Activated gamma-delta T cell treated with Interleukin-2 at 50 U/mL for 16 hours (primary cell): ENCODE results near the gene DLGAP4.
A peak's percentile ranks its signal among the peaks of the same experiment; 100 is the strongest.
"Not testable (repeated sequence)": the region's sequence is repeated elsewhere in the genome, so short reads cannot be mapped to it uniquely, and the experiment has no call there.

Experiments used
- DNase-seq: peaks from one replicate; pipeline ENCODE4 v3.0.0-alpha.2; 2020

DLGAP4 gene

DNA sequence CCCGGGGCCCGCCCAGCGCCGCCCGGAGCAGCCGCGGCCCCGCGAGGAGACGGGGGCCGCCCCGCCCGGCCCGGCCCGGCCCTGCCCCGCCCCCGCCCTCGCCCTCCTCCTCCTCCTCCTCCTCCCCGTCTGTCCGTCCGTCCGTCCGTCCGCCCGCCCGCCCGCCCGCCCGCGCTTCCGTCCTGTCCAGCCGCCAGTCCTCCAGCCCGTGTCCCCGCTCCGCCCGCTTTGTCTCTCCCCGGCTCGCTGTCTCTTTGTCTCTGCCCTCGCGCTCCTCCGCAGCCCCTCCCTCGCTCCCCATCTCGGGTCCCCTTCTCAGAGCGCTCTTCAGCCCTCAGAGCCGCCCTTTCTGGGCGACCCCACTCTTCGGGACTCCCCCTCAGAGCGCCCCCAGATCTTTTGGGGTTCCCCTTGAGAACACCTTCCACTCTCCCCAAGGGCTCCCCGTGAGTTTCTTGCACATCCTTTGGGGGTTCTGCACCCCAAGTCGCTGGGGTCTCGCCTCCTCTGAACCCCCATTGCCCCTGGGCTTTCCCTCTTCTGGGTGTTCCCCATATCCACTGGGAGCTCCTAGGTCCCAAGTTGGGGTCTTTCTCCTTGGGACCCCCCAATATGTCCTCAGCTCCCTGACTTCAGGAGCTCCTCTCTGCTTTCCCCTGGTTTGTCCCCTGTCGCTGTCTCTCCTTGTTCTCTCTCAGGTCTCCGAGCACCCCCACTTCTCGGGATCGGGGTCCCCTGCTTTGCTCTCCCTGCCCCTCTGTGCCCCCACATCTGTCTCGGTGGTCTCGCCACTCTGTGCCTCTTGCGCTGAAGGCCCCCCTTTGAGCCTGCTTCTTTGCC, 155.7 kb downstream of the DLGAP4 start:
- peak; percentile 20 for DNase-seq

DNA sequence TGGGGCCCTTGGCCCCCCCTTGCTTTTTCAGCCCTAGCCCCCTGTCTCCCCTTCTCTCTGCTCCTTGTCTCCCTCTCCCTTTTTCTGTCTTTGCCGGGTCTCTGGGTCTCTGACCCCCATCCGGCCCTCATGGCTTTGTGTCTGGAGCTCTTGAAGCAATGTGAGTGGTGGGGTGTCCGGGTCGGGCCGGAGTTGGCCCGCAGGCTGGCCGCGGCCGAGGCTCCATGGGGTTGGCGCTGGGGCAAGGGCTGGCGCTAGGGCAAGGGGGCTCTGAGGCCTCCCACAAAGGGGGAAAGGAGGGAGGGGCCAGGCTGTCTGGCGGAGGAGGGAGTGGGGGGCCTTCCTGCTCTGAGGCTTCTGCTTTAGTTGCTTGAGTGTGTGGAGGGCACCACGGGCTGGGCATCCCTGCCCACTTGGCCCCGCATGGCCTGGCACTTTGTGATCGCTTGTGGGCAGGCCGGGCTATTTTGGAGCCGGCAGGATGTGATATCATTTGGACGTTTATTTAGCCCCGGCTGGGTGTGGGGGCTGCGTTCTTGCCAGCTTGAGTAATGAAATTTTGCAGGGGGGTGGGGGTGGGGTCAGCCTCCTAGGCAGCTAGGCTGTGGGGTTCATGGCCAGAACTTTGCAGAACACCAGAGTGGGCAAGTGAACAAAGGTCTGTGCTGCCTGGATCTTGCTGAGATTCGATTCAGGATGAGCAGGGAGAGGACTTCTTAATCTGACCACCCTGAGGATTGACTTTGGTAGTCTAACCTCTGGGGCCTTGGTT, 156.5 kb downstream of the DLGAP4 start:
- no peak for DNase-seq

DNA sequence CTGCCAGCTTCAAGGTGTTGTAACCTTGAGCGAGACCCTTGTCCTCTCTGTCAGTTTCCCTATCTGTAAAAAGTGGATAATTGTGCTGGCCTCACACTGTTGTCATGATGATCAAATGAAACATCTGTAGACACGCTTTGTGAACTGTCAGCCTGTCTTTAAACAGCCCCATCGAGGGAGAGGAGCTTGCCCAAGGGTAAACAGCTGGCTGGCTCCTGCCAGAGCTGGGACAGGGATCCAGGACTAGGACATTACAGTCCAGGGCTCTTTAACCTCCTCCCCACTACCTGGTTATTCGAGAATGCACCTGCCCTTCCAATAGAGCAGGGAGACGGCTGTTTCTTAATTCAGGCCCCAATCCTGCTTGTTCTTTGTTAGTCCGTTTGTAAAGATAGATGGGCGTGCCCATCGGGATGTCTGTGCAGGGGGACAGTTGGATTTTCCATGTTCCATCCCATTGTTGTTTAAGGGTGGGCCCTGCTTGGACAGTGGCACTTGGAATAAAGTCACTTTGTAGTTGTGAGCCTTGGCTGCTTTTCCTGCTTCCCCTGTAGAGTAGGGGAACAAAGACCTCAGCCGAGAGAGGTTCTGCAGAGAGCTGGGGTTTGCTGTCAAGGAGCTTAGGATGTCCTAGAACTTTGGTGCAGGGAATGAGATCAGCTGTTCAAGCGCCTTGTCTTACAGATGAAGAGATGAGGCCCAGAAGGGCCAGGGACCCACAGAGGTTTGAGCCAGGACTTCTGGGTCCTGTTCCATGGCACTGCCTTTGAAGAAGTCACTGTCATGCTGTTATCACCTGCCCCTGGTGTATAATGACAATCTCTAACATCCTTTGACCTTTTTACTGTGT, 157.3 kb downstream of the DLGAP4 start:
- DNase-seq, result no peak

- peak; percentile 32 for DNase-seq
These were observed 159.3 kb downstream of the DLGAP4 start for GRCh38 chr20:36465109-36466080.

DNA sequence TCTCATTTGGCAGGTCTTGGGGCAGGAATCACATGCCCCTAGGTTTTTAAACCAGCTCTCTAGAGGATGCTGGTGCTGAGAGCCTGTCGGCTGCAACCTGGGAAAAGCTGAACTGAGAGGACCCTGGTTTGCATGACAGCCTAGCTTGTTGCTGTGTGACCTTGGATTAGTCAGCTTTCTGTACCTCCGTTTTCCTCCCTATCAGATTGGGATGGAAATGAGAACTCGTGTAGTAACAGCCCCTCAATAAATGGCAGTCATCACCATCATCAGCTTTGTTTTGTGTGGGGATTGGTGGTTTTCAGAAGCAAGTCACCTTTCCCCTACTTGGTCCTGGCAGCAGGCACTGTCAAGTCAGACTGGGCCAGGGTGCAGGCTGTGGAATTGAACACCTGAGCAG, 159.9 kb downstream of the DLGAP4 start:
- DNase-seq, result no peak

DNA sequence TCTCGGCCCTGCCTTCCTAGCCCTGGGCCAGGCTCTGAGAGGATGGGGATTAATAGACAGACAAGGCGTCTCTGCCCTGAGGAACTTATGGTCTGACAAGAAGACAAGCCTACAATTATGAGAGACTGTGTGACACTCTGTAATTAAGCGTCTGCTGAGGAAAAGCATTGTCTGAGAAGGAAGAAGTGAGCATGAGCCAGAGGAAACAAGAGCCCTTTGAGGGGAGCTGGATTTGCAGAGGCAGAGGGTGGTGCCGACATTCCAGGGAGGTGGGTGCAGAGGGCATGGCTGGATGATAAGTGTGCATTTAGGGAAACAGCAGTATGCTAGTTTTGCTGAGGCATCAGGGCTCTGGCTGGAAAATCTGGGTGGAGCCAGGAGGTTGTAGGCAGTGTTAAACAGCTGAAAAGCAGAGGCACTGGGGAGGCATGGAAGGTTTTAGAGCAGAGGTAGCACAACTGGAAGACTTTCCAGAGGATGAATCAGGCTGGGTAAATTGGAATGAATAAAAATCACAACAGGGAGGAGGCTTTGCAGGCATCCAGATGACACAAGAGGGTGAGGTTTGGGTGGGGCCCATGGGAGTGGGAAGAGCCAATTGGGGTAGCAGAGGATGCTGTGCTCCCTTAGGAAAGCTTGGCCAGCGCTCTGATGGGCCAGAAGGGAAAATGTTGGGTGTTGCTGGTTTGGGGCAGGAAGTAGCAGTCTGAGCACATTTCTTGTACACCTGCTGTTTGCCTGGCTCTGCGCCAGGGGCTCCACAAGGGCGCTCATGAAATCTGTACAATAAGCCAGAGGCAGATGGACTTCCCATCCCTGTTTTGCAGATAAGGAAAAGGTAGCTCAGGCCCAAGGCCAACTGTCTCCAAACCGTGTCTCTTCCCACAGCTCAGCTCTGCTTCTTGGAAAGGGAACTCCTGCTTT, 161.2 kb downstream of the DLGAP4 start:
- peak; percentile 55 for DNase-seq

DNA sequence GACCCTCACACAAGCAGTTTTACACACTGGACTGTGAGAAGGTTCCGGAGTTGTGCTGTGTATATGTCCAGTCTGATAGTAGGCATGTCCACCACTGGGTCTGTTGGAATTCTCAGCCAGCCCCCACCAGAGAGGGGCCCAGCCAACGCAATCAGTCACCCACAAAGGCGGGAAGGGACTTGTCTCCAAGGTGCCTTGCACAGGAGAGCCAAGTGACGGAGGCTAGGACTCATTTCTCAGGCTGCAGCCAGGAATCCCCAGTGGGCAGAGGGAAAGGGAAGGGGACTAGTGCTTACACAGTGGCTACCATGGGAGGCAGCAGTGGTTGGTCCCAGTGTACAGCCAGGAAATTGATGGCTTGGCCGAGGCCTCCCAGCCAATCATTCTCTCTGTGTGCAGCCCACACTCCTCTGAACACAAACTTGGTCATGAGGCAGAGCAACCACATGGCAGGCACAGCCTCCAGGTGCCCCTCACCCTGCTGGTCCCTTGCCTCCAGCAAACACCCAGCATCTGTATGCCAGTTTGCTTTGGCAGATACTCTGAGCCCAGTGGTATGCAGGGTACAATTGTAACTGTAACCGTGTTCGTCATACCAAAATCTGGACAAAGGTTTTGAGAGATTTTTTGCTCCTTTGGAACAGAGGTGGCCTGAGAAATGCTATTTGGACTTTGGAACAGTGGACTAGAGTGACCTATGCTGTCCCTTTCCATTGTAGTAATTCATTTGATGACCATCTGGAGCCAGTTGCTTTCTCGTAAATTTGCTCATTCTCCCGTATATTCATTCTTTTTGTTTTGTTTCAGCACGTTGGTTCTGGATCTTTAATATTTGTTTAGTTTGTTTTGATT, 162.2 kb downstream of the DLGAP4 start:
- DNase-seq, result no peak

GRCh38 chr20:36469973-36470372, 163.8 kb downstream of the DLGAP4 start:
- DNase-seq, result no peak

- DNase-seq, result no peak
These were observed 165.9 kb downstream of the DLGAP4 start for GRCh38 chr20:36471885-36472636.

DNA sequence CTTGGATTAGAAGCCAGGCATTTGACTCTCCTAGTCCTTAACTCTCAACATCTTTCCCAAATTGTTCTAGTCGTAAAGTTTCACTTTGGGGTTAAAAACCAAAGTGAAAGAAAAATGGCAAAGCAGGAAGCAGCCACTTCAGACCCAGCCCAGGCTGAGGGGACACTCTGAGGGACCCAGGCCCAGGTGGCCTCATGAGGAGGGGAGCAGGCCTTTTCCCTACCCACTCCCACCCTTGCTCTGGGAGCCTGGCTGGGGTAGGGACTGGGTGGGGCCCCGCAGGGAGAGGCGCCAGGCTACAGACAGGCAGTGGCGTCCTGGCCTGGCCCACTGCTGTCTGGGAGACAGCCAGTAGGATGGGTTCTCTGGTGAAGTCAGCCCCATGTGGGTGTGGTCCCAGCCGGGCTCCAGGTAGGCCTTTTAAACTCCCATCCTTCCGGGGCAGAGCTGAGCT, 166.5 kb downstream of the DLGAP4 start:
- DNase-seq, result no peak

DNA sequence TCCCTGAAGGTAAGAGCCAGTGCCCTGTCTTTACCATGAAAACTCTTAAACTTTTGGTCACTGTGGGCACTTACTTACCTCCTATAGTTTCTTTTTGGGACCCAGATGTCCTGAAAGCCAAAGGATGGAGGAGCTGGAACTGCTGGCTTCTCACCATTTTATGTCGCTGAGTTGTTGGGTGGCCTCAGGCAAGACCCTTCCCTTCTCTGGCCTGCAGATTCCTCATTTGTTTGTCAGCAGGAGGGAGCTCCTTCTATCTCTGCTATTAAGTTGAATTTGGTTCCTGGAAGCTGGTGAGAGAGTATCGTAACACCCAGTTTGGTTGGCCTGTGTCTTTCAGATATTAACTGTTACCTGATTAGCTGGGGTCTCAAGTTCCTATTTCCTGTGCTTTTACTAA, 167.0 kb downstream of the DLGAP4 start:
- no peak for DNase-seq

GRCh38 chr20:36474563-36474962, 168.4 kb downstream of the DLGAP4 start:
- no peak for DNase-seq

DNA sequence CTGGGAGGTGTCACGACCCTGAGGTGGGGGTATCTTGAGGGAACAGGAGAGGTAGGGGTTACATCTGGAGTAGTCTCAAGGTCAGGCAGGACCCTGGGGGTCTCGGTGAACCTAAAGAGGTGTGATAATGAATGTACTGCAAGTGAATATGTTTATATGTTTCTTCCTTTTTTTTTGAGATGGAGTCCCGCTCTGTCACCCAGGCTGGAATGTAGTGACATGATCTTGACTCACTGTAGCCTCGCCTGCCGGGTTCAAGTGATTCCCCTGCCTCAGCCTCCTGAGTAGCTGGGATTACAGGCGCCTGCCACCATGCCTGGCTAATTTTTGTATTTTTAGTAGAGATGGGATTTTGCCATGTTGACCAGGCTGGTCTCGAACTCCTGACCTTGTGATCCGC, 168.9 kb downstream of the DLGAP4 start:
- not testable (repeated sequence) for DNase-seq

GRCh38 chr20:36477475-36477874, 171.3 kb downstream of the DLGAP4 start:
- DNase-seq, result no peak

DNA sequence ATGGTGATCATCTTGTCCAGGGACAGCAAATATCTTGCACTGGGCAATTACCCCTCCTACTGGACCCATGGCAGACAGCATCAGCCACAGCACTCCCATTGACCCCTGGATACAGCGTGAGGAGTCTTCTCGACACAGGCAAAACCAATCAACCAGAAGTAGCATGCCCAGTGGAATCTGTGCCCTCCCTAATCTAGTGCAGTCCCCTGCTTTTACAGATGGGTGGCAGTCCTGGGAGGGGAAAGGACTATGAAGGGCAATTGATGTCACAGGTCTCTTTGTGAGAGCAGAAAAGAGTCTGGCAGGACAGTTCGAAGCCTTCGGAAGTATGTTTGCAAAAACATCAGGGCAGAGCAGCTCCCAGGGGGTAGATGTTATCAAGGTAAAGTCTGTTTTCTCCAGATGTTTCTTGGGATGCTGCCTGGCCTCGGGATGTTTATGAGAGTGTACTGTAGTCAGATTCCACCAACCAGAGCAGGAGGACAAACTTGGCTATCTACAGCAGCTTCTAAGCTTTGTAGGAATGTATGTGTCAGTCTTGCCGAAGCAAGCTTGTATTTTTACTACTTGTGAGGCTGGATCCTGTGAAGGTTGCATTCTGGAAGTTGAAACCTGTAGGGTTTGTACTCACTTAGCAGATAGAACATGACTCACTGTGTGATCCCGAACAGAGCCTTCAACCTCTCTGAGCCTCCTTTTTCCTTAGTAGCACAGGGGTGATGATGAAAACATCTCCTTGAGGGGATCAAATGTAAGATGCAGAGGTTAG, 172.2 kb downstream of the DLGAP4 start:
- DNase-seq, result no peak

GRCh38 chr20:36479938-36480337, 173.8 kb downstream of the DLGAP4 start:
- DNase-seq, result no peak

- DNase-seq, result no peak
These were observed 174.4 kb downstream of the DLGAP4 start for GRCh38 chr20:36480456-36481048.
